ENCODE measurements around the gene TMEM218.

TMEM218 gene

GRCh38 chr11:125072961-125073590, 38.4 kb downstream of the TMEM218 start:
- Histone ChIP-seq H3K4me1 (peaks cover 0 to 6% (median 0%) of the 10 kb centered on the region in 4 donors), H3K27me3 (peaks cover 0 to 23% of the 10 kb centered on the region in 2 donors), H3K4me3 (no peak overlapping the region), H3K9me3 (no peaks in the 10 kb centered on the region), H3K36me3 (no peaks in the 10 kb centered on the region), H3K27ac (no peak overlapping the region)
- TF ChIP-seq CTCF (IDR thresholded peaks at IDR 0.05): no peak
- DNase-seq: no peak
- intact Hi-C loops (cut with DNase I; ENCODE audit: low total_unique reads): no loop called here

DNA sequence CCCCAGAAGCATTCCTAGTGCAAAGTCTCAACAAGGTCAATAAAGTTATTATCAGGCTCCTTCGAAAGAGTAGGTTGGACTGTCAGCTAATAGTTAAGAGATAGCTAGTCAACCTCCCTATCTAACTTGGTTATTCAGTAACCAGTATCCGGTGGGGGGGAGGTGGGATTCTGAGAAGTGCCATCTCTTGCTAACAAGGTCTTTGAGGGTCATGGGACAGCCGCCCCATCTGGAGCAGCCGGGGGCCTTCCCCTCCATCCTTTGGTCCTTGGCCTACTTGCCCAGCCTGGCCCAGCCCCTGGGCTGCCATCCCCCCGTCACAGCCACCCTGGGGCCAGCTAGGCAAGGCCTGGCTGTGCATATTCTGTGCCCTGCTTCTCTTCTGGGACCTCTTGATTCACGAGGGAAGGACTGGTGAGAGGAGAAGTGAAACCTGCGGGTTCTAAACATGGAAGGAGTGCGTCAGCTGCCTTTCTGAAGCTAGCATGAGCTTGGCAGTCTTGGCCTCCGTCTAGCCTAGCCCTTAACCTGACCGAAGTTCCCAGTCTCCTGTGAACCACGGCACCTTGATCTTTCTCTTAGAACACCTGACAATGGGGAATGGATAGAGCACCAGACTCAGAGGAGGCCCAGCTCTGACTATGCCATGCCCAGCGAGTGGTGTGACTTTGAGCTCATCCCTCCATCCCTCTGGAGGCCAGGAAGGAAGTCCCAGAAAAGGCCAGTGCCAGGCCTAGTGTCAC, 39.0 kb downstream of the TMEM218 start:
- peaks cover 0 to 23% of the 10 kb centered on the region in 2 donors for H3K27me3 ChIP-seq
- no peak overlapping the region for H3K27ac ChIP-seq
- no peak overlapping the region for H3K4me3 ChIP-seq
- no peak for TF ChIP-seq CTCF (IDR thresholded peaks at IDR 0.05)
- intact Hi-C loops (cut with DNase I; ENCODE audit: low total_unique reads): no loop called here
- no peaks in the 10 kb centered on the region for H3K36me3 ChIP-seq
- H3K9me3 ChIP-seq: no peaks in the 10 kb centered on the region
- DNase-seq: peak in 1 of 2 donors; percentile 51
- peaks cover 0 to 6% (median 0%) of the 10 kb centered on the region in 4 donors for H3K4me1 ChIP-seq

GRCh38 chr11:125071846-125072217, 39.6 kb downstream of the TMEM218 start:
- H3K27ac ChIP-seq: no peak overlapping the region
- H3K27me3 ChIP-seq: peaks cover 0 to 26% of the 10 kb centered on the region in 2 donors
- TF ChIP-seq CTCF (IDR thresholded peaks at IDR 0.05): no peak

DNA sequence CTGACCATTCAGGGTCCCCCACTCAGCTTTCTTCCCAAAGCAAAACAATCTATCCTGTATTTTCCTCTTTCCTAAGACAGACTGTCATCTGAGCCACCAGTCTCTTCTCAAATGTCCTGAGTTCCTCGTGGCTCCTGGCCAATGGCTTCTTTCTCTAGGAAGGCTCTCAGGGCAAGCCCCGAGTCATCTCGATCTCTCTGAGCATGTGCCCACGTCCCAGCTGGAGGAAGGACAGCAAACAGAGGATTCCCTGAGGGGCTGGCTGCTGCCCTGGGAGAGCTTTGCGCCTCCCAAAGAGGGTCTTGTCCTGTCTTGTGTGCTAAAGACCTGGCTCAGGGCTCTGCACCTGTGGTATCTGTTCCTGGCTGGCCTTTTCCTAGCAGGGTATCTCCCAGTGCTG, 40.0 kb downstream of the TMEM218 start:
- Histone ChIP-seq H3K4me1 (peaks cover 0 to 6% (median 0%) of the 10 kb centered on the region in 4 donors), H3K27ac (no peak overlapping the region), H3K27me3 (peaks cover 0 to 27% of the 10 kb centered on the region in 2 donors), H3K4me3 (no peak overlapping the region), H3K9me3 (no peaks in the 10 kb centered on the region), H3K36me3 (no peaks in the 10 kb centered on the region)
- DNase-seq: peak in 1 of 2 donors; percentile 55
- intact Hi-C loops (cut with DNase I; ENCODE audit: low total_unique reads): no loop called here
- TF ChIP-seq CTCF (IDR thresholded peaks at IDR 0.05): no peak

More at GRCh38 chr11:125071846-125072217, 39.6 kb downstream of the TMEM218 start:
- intact Hi-C loops (cut with DNase I; ENCODE audit: low total_unique reads): no loop called here
- no peak overlapping the region for H3K4me3 ChIP-seq
- no peaks in the 10 kb centered on the region for H3K36me3 ChIP-seq
- peaks cover 0 to 6% (median 0%) of the 10 kb centered on the region in 4 donors for H3K4me1 ChIP-seq
- H3K9me3 ChIP-seq: no peaks in the 10 kb centered on the region
- DNase-seq: no peak

DNA sequence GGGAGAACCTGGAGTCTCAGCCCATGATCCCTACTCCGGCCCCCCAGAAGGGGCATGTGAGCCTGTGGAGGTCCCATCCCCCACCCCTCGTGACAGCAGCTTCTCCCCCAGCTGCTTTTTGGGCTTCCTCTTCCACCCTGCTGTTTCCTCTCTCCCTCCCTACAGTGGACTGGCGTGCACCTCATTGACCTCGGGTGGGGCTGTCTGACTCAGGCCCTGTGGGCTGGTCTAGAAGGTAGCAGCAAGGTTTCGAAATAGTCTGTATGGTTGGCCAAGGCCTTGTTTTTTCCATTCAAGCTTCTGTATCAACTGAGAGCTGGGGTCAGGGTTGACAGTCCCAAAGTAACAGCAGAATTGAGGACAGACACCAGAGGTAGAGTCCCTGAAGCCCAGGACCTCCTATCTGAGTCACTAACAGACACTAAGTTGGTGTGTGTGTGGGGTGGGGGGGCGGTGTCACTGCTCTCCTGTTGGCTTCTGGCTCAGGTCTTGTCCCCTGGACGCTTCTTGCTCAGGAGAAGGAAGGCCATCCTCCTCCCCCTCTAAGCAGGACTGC, 40.6 kb downstream of the TMEM218 start:
- Histone ChIP-seq H3K27ac (no peak overlapping the region), H3K9me3 (no peaks in the 10 kb centered on the region), H3K36me3 (no peaks in the 10 kb centered on the region), H3K4me3 (no peak overlapping the region), H3K4me1 (peaks cover 0 to 6% (median 0%) of the 10 kb centered on the region in 4 donors), H3K27me3 (peaks cover 0 to 27% of the 10 kb centered on the region in 2 donors)
- intact Hi-C loops (cut with DNase I; ENCODE audit: low total_unique reads): no loop called here
- TF ChIP-seq CTCF (IDR thresholded peaks at IDR 0.05): no peak
- peak; percentile 76 to 81 for DNase-seq

All from tibial artery (tissue), 4 donors.